Measurements from ENCODE around the gene WDFY1. TPM values are rescaled to one million over a fixed set of nuclear protein-coding genes. Genes with fewer than 3 reads are reported as not detected.

WDFY1 gene
- total RNA-seq, 1 donor from 2014 or later = 45.5 TPM

GRCh38 chr2:223928113-223929006 is 16.8 kb downstream of the WDFY1 start:
- no peak overlapping the region for H3K27ac ChIP-seq
- no peak for TF ChIP-seq CTCF (IDR thresholded peaks at IDR 0.05)
- peaks cover 40% of the 10 kb centered on the region for H3K4me1 ChIP-seq
- ATAC-seq (peak; percentile 31 to 50), DNase-seq (no peak)
- H3K4me3 ChIP-seq = no peak overlapping the region
- intact Hi-C loops (cut with DNase I) = no loop called here
- H3K36me3 ChIP-seq = no peaks in the 10 kb centered on the region
- no peaks in the 10 kb centered on the region for H3K9me3 ChIP-seq
- H3K27me3 ChIP-seq (ENCODE audit: low read depth) = no peaks in the 10 kb centered on the region

- Histone ChIP-seq H3K4me3 (no peak overlapping the region), H3K36me3 (no peaks in the 10 kb centered on the region), H3K9me3 (no peaks in the 10 kb centered on the region), H3K27me3 (ENCODE audit: low read depth) (no peaks in the 10 kb centered on the region), H3K27ac (no peak overlapping the region), H3K4me1 (peaks cover 18% of the 10 kb centered on the region)
- no peak for TF ChIP-seq CTCF (IDR thresholded peaks at IDR 0.05)
- no peak for ATAC-seq
- DNase-seq = no peak
- intact Hi-C loops (cut with DNase I) = no loop called here
Observed at GRCh38 chr2:223925106-223925505, 20.0 kb downstream of the WDFY1 start.

- H3K9me3 ChIP-seq = no peaks in the 10 kb centered on the region
- peaks cover 19% of the 10 kb centered on the region for H3K4me1 ChIP-seq
- H3K36me3 ChIP-seq = no peaks in the 10 kb centered on the region
- intact Hi-C loops (cut with DNase I) = no loop called here
- H3K4me3 ChIP-seq = no peak overlapping the region
- no peak for TF ChIP-seq CTCF (IDR thresholded peaks at IDR 0.05)
- no peak overlapping the region for H3K27ac ChIP-seq
- DNase-seq = no peak
- no peak for ATAC-seq
- no peaks in the 10 kb centered on the region for H3K27me3 ChIP-seq (ENCODE audit: low read depth)
Observed at GRCh38 chr2:223923976-223924375, 21.2 kb downstream of the WDFY1 start.

GRCh38 chr2:223922308-223922707 is 22.8 kb downstream of the WDFY1 start:
- intact Hi-C loops (cut with DNase I) = no loop called here
- no peaks in the 10 kb centered on the region for H3K9me3 ChIP-seq
- no peak overlapping the region for H3K4me3 ChIP-seq
- no peak for TF ChIP-seq CTCF (IDR thresholded peaks at IDR 0.05)
- peaks cover 4% of the 10 kb centered on the region for H3K36me3 ChIP-seq
- H3K4me1 ChIP-seq = peaks cover 23% of the 10 kb centered on the region
- ATAC-seq (no peak), DNase-seq (no peak)
- no peak overlapping the region for H3K27ac ChIP-seq
- no peaks in the 10 kb centered on the region for H3K27me3 ChIP-seq (ENCODE audit: low read depth)

- intact Hi-C loops (cut with DNase I) = no loop called here
- DNase-seq (no peak), ATAC-seq (no peak)
- Histone ChIP-seq H3K27ac (no peak overlapping the region), H3K4me1 (peaks cover 23% of the 10 kb centered on the region), H3K4me3 (no peak overlapping the region), H3K36me3 (peaks cover 15% of the 10 kb centered on the region), H3K9me3 (no peaks in the 10 kb centered on the region), H3K27me3 (ENCODE audit: low read depth) (no peaks in the 10 kb centered on the region)
- TF ChIP-seq CTCF (IDR thresholded peaks at IDR 0.05) = no peak
Observed at GRCh38 chr2:223921204-223921603, 23.9 kb downstream of the WDFY1 start.
